Lung (tissue), 12 donors: ENCODE measurements around the gene MAP3K19. TPM values are rescaled to one million over a fixed set of nuclear protein-coding genes. Genes with fewer than 3 reads are reported as not detected.
"Not testable (repeated sequence)": the region's sequence is repeated elsewhere in the genome, so short reads cannot be mapped to it uniquely, and the experiment has no call there.

Experiments used
- ATAC-seq: fragments of 200-7000 bp; cut with Tn5 transposase; one replicate; pipeline ENCODE4 v1.9.1; 2020; ENCODE audit warnings: moderate number of reproducible peaks; ENCODE audit not compliant: insufficient read depth, low FRiP score
- DNase-seq, 3 donors: peaks; one replicate each; pipeline ENCODE4 v3.0.0-alpha.2; 2013 to 2017
- H3K27ac ChIP-seq, 2 donors: one replicate each; pipeline ENCODE4 v1.5.1; 2013; ENCODE audit warnings: mild to moderate bottlenecking in 2 of 2, moderate library complexity in 2 of 2, control low read depth in 1 of 2, inconsistent platforms in 1 of 2, low read depth in 1 of 2, low read length in 1 of 2
- H3K27me3 ChIP-seq, 3 donors: one replicate each; pipeline ENCODE4 v1.5.1; 2013; ENCODE audit warnings: low read length in 2 of 3; ENCODE audit not compliant: control insufficient read depth in 3 of 3, insufficient read depth in 3 of 3
- H3K36me3 ChIP-seq, 4 donors: one replicate each; pipeline ENCODE4 v1.5.1; 2013; ENCODE audit warnings: low read length in 4 of 4, mild to moderate bottlenecking in 1 of 4, moderate library complexity in 1 of 4; ENCODE audit not compliant: control insufficient read depth in 4 of 4, insufficient read depth in 4 of 4
- H3K4me1 ChIP-seq, 5 donors: one replicate each; pipeline ENCODE4 v1.5.1; 2013; ENCODE audit warnings: low read length in 5 of 5, mild to moderate bottlenecking in 2 of 5, moderate library complexity in 1 of 5; ENCODE audit not compliant: control insufficient read depth in 5 of 5, insufficient read depth in 5 of 5
- H3K4me3 ChIP-seq: one replicate; pipeline ENCODE4 v1.5.1; 2013; ENCODE audit warnings: mild to moderate bottlenecking, control low read depth, moderate library complexity
- H3K9ac ChIP-seq, 2 donors: one replicate each; pipeline ENCODE4 v1.5.1; 2013; ENCODE audit warnings: low read length in 2 of 2, control low read depth in 1 of 2; ENCODE audit not compliant: insufficient read depth in 1 of 2
- H3K9me3 ChIP-seq, 4 donors: one replicate each; pipeline ENCODE4 v1.5.1; 2013; ENCODE audit warnings: low read length in 3 of 4, mild to moderate bottlenecking in 1 of 4, moderate library complexity in 1 of 4; ENCODE audit not compliant: control insufficient read depth in 4 of 4, insufficient read depth in 3 of 4
- WGBS, 2 donors: extraction: QIAGEN DNeasy Blood & Tissue Kit; methylation state at CpG; one replicate each; pipeline ENCODE4 v1.1.7; 2013; 5-methylcytosine and 5-hydroxymethylcytosine counted together
- polyA plus RNA-seq, 2 donors: library from polyadenylated mRNA; stranded (reverse); fragments of 200-250 nt; gene quantifications; one replicate each; pipeline ENCODE4 v1.2.1, GENCODE V29; 2013
- total RNA-seq, 2 donors: library from RNA; depleted of rRNA in 1 of 2; stranded (reverse); fragments of >200 nt in 1 of 2; gene quantifications; one replicate each; pipeline ENCODE4 v1.2.1, GENCODE V29; 2014 to 2021
- TF ChIP-seq, protein P1 (sequence below): IDR thresholded peaks from 2 replicates; pipeline ENCODE4 v1.5.1; 2012; ENCODE audit warnings: mild to moderate bottlenecking; ENCODE audit errors: control extremely low read depth, extremely low read depth
- donor health status: control.
- donor health status: control.
- donor health status: Bipolar disorder and iron deficiency.
- donor health status: healthy.
- donor health status: DM: yes; HTN: yes; CAD: no.

MAP3K19 gene
- total and polyA plus RNA-seq, 4 donors: 1.9 to 21.1 (median 6.9) TPM

DNA sequence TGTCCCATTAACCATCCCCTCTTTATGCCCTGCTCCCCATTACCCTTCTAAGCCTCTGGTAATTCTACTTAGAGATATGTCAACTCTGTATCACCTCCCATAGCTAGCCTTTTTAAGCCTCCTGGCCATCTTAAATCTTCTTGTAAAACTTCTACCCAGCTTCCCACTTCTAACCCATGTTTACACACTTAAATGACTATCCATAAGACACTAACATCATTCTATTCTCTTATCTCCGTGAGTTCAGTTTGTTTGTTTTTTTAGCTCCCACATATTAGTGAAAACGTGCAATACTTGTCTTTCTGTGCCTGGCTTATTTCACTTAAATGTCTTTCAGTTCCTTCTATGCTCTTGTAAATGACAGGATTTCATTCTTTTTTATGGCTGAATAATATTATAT is 47.3 kb upstream of the MAP3K19 start:
- Histone ChIP-seq H3K4me1 (no peaks in the 10 kb centered on the region), H3K36me3 (peaks cover 5 to 16% (median 11%) of the 10 kb centered on the region in 4 donors), H3K4me3 (no peak overlapping the region), H3K27me3 (no peaks in the 10 kb centered on the region), H3K9me3 (no peaks in the 10 kb centered on the region), H3K9ac (no peak overlapping the region), H3K27ac (no peak overlapping the region)
- WGBS, 2 donors: 89 to 91% methylated on average over 2 of the region's 2 CpGs
- DNase-seq (no peak), ATAC-seq (no peak)
- TF ChIP-seq, protein P1, sequence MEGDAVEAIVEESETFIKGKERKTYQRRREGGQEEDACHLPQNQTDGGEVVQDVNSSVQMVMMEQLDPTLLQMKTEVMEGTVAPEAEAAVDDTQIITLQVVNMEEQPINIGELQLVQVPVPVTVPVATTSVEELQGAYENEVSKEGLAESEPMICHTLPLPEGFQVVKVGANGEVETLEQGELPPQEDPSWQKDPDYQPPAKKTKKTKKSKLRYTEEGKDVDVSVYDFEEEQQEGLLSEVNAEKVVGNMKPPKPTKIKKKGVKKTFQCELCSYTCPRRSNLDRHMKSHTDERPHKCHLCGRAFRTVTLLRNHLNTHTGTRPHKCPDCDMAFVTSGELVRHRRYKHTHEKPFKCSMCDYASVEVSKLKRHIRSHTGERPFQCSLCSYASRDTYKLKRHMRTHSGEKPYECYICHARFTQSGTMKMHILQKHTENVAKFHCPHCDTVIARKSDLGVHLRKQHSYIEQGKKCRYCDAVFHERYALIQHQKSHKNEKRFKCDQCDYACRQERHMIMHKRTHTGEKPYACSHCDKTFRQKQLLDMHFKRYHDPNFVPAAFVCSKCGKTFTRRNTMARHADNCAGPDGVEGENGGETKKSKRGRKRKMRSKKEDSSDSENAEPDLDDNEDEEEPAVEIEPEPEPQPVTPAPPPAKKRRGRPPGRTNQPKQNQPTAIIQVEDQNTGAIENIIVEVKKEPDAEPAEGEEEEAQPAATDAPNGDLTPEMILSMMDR: no peak

GRCh38 chr2:135093670-135094330 is 46.6 kb upstream of the MAP3K19 start:
- WGBS, 2 donors: 99% methylated on average over 3 of the region's 3 CpGs
- H3K27me3 ChIP-seq: no peaks in the 10 kb centered on the region
- H3K4me1 ChIP-seq: no peaks in the 10 kb centered on the region
- no peak overlapping the region for H3K9ac ChIP-seq
- no peak overlapping the region for H3K4me3 ChIP-seq
- DNase-seq: no peak
- no peak overlapping the region for H3K27ac ChIP-seq
- H3K9me3 ChIP-seq: no peaks in the 10 kb centered on the region
- TF ChIP-seq, protein P1: no peak
- no peak for ATAC-seq
- peaks cover 5 to 16% (median 11%) of the 10 kb centered on the region in 4 donors for H3K36me3 ChIP-seq

DNA sequence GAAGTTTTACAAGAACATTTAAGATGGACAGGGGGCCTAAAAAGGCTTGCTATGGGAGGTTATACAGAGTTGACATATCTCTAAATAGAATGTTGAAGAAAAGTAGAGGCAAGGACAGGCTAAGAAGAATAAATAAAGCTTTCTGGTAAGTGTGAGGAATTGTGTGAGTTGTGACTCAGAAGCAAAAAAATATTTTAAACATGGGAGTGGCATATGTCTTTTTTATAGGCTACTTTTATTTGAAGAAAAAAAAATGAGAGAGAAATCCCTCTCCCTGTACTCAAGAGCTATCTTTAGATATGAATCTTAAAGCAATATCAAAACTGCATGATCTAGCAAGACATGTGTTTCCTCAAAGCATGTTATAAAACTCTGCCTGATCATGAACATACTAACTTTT is 45.9 kb upstream of the MAP3K19 start:
- DNase-seq (no peak), ATAC-seq (no peak)
- TF ChIP-seq, protein P1: no peak
- H3K36me3 ChIP-seq: peaks cover 5 to 16% (median 11%) of the 10 kb centered on the region in 4 donors
- no peaks in the 10 kb centered on the region for H3K27me3 ChIP-seq
- no peaks in the 10 kb centered on the region for H3K4me1 ChIP-seq
- no peak overlapping the region for H3K9ac ChIP-seq
- no peak overlapping the region for H3K27ac ChIP-seq
- H3K9me3 ChIP-seq: peaks cover 0 to 2% (median 0%) of the 10 kb centered on the region in 4 donors
- H3K4me3 ChIP-seq: no peak overlapping the region

DNA sequence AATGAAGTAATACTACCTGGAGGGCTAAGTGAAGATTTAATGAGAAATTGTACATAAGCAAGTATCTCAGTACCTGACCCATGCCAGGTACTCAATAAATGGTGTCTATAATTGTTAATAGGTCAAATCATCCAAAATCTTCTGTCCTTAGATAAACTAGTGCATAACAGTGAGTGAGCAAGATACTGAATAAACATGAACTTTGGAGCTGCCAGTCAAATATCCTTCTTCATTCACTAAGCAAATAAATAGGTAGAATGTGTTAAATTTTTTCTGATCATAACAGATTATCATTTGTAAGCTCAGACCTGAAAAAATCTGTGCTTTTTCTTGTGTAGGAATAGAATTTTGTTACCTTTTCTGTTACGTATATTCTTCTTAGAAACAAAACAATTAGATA is 44.4 kb upstream of the MAP3K19 start:
- TF ChIP-seq, protein P1: no peak
- H3K9ac ChIP-seq: no peak overlapping the region
- ATAC-seq (no peak), DNase-seq (no peak)
- H3K4me3 ChIP-seq: no peak overlapping the region
- peaks cover 5 to 13% (median 10%) of the 10 kb centered on the region in 4 donors for H3K36me3 ChIP-seq
- peaks cover 0 to 2% (median 0%) of the 10 kb centered on the region in 4 donors for H3K9me3 ChIP-seq
- 93 to 98% methylated on average over 1 of the region's 1 CpG for WGBS, 2 donors
- H3K27ac ChIP-seq: no peak overlapping the region
- H3K4me1 ChIP-seq: no peaks in the 10 kb centered on the region
- H3K27me3 ChIP-seq: no peaks in the 10 kb centered on the region

DNA sequence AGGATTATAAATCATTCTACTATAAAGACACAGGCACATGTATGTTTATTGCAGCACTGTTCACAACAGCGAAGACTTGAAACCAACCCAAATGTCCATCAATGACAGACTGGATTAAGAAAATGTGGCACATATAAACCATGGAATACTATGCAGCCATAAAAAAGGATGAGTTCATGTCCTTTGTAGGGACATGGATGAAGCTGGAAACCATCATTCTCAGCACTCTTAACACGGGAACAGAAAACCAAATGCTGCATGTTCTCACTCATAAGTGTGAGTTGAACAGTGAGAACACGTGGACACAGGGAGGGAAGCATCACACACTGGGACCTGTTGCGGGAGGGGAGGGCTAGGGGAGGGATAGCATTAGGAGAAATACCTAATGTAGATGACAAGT is 42.4 kb upstream of the MAP3K19 start:
- not testable (repeated sequence) for H3K9me3 ChIP-seq, H3K9ac ChIP-seq, H3K27ac ChIP-seq, H3K4me1 ChIP-seq, H3K4me3 ChIP-seq, H3K27me3 ChIP-seq, ATAC-seq, DNase-seq
- H3K36me3 ChIP-seq: peaks cover 2 to 10% (median 5%) of the 10 kb centered on the region in 4 donors
- WGBS, 2 donors: 98% methylated on average over 4 of the region's 4 CpGs
